GM19438 (cell line): Measurements from ENCODE around the gene PABPN1L.

Experiments used
- ATAC-seq: cut with Tn5 transposase; IDR thresholded peaks from one replicate; pipeline ENCODE4 v1.9.1; 2021; ENCODE audit warnings: low read depth; ENCODE audit not compliant: unreplicated experiment

The PABPN1L gene

DNA sequence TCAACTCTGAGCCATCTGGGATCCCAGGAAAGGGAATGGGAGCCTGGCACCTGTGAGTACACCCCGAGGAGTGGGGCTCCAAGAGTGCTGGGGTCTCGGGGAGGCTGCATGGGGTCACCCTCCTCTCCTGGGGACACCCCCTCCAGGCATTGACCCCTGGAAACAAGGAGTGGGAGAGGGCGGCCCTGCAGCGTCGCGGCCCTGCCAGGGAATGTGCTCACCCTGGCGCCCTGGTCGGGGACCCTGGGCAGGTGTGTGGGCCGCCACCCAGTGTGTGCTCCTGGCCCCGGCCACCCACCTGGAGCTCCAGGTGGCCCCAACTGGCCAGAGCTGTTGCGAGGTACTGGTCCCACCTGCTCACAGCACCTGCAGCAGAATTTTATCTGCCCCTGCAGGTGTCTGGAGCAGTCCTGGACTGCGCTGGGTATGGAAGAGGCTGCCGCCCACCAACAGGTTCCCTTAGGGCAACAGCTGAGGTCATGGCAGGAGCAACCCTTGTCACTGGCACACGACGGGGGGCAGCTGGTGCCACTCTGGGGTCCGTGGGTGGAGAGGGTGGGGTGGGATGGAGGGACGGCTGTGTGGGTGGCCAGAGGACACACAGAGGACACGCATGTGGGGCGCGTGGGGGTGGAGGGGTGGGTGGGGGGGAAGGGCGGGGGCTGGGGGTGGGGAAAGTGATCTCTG is 5.4 kb upstream of the PABPN1L start:
- ATAC-seq, result no peak

DNA sequence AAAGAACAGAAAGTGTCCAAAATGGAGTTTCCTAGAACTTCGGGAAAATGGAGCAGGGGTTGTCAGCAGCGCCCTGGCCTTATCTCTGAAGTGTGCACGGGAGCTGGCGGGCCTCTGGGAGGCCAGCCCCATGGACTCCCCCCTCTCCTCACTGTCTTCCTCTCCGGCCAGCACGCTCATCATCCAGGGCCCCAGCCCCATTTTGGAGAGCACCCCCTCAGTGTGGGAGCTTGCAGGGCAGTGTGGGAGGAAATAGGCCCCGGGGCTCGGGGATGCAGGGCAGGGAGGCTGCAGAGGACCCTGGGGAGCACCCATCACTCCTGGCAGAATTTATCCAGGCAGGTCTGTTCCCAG is 4.9 kb upstream of the PABPN1L start:
- ATAC-seq, result no peak

DNA sequence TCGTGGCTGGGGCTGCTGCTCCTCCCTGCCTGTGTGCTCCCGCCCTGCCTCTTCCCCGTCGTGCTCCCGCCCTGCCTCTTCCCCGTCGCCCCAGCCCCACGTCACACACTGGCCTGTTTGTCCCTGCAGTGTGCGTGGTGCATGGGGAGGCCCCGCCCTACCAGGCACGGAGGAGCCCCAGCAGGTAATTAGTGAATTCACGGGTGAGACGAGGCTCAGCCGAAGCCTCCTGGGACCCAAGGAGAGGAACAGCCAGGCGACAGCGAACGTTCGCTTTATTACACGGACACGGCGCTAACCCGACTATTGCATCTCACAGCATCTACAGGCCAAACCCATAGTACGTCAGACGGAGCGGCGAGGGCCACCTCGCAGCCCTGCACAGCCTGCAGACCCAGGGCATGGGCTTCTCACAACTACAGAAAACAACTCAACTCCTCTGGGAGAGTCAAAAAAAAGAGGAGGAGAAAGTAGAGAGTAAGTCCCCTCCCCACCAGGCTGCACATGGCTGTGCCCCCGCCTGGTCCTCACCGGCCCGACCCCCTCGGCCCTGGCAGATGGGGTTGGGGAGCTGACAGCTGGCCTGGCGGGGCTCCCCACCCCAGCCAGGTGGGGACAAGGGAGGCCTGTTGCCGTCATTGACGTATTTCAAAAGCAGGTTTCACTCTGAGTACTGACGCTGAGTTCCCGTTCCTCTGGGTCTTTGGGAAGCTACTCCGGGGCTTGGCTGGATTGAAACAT is 4.3 kb upstream of the PABPN1L start:
- ATAC-seq, result no peak

DNA sequence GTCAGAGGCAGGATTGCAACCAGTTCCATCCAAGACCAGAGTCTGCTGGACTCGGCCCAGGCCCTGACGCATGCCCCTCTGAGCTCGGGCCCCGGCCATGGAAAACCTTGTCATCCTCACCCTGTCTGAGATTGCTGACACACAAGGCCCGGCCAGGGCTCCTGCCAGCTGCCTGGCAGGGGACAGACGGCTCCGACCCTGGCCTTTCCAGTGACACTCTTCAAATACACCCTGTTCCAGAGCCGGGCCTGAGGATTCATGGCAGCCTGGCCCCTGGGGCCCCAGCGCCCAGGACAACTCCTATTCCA is 3.2 kb upstream of the PABPN1L start:
- ATAC-seq, result no peak

DNA sequence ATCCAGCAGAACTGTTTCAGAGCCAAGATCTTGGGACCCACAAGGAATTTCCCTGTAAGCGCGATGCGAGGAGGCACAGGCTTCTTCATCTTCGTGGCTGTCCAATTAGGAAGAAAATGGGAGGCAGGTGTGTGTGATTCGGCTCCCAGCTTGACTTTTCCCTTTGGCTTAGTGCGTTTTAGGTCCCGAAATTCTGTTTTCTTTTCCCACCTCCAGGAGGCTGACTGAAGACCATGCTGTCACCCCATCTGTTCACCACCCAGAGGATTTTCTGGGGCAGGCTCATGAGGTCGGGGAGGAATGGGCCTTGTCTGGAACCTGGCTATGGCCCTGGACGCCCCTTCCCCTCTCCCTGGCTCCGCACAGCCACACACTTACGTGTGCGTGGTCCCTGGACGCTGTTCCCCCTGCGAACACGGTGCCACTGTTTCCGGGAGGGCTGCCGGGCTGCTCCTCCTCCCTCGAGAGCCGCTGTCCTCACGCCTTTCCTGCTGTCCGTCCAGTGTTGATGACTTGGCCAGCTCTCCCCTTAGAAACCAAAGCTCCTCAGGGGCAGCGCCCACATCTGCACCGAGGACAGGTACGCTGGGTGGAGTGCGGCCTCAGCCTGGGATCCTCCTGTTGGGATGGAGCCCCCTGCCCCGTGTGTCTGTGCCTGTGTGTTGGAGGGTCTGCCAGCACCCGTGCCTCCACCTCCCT is 2.7 kb upstream of the PABPN1L start:
- no peak for ATAC-seq

DNA sequence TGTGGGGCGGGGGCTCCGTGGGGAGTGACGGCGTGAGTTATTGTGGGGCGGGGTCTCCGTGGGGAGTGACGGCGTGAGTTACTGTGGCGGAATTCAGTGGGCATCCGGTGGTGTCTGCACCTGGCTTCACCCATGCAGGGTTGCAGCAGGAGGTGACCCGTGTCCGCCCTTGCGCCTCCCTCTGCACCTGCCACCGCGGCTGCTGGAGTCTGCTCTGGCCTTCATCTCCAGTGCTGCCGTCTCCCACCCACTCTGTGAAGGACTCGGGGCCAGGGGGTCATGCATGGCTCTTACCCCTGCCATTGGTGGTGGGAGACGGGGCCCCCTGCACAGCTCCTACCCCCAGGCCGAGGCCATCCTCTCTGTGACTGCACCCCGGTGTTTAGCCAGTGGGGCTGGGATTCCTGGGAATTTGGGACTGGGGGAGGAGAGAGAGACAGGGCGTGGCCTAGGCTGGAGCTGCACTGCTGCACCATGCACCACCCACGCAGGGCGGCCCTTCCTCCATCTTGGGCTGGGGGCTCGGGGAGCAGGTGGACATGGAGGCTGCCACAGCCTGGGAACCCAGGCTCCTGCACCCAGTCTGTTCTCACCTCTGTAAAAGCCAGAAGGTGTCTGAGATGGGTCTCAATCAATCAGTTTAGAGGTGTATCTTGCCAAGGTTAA is 1.3 kb upstream of the PABPN1L start:
- no peak for ATAC-seq

DNA sequence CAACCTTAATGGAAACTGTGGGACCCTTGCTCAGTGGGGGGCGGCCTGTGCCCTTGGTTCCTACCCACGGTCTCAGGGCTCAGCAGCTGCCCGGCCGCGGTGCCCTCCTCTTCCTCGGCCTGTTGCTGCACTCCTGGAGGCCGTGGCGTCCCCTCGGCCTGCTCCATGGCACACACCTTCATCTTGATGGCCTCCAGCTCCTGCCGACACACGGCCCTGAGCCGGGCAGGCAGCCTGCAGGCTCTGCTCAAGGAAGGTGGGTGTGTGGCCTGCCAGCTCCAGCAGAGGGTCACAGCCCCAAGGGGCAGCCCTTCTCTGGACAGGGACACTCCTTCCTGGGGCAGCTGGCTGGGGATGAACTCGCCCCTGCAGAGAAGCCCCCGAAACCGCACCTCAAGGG is 718 bp downstream of the PABPN1L start:
- no peak for ATAC-seq

DNA sequence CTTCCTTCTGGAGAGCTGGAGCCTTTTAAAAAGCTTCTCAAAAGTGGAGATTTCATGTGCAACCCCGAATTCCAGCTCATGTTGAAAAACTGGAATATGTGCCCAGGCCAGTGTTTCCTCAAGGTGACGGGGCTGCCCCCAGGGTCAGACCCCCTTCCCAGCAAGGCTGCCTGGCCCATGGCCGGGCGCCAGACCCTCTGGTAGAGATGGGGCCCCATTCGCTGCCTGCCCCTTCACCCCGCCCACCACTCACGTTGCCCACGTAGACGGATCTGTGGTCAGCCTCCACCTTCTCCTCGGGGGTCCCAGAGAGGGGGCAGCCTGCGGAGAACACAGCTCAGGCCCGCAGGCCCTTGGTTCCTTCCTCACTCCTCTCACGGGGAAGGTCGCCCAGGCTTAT is 1.1 kb downstream of the PABPN1L start:
- no peak for ATAC-seq

DNA sequence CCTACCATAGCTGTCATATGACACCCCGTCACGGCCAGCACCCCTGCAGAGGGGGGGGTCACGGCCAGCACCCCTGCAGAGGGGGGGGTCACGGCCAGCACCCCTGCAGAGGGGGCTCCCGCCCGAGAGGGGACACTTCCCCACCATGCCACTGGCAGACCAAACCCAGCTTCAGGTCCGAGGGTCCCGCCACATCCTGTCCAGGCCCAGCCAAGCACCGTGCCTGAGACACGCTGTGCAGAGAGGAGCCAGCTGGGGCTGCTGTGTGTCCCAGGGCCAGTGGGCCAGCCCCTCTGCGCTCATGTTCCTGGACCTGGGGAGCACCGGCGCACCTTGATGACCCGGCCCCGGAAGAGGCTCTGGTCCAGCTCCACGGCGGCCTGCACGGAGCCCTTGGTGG is 1.9 kb downstream of the PABPN1L start:
- ATAC-seq, result no peak

DNA sequence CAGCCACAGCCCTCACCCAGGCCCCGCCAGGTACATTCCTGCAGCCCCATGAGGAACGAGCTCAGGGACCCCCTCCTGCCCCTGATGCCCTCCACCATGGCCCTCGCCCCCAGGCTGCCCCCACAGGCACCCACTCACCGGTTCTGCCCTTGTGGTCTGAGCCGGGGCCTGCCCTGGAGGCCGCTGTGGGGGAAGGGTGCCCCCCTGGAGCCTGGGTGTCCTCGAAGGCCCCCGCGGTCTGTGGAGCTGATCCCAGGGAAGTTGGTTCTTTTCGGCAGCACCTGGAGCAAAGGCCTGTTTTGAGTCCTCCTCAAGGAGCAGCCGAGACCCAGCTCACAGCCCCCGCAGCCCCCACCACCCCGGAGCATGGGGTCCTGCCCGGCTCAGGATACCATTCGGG is 2.4 kb downstream of the PABPN1L start:
- ATAC-seq, result no peak

DNA sequence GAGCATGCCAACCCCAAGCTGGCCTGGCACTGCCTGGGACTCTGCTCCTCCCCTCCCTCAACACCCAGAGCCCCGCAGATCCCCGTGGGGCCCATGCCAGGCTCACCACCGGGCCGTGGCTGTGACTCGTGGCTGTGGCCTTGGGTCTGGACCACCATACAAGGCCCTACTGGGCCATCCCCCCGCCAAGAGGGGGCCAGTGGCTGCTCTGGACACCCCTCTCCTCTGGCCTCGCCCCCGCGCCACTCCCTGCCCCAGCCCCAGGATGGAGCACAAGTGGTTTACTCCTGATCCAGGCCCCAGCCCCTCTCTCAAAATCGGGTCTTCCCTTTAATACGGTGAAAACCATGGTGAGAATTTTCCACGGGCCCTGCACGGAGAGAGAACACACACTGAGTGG is 3.0 kb downstream of the PABPN1L start:
- ATAC-seq, result no peak

DNA sequence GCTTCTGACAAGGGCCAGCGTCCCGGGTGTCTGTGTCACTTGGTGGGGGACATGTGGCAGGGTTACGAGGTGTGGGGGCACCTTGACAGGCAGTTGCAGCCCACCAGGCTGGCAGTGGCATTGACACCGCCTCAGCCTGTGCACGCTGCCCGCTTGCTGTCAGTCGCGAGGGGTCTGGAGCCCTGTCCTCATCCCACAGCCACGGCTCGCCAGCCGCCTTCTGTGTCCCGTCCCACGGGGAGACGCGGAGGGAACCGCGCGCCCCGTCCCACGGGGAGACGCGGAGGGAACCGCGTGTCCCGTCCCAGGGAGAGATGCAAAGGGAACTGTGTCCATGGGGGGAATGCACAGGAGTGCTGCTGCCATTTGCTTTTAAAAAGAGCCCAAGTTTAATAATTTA is 3.5 kb downstream of the PABPN1L start:
- ATAC-seq, result no peak

DNA sequence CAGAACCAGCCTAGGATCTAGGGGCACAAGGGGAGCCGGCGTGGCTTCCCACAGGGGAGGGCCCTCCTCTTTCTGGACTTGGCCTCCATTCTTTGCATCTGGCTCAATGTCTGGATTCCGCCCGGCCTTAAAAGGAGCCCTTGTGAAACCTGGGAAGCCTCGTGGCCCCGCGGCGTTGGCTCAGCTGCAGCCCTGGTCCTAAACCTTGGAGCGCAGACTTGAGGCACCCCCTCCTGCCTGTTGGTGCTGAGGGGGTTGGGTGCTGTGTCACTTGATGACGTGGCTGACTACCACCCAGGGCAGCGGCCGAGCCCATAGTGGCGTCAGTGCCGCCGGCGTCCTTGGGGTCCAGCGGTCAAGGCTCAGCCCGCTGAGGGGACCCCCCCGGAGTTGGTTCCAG is 5.1 kb downstream of the PABPN1L start:
- ATAC-seq, result no peak

DNA sequence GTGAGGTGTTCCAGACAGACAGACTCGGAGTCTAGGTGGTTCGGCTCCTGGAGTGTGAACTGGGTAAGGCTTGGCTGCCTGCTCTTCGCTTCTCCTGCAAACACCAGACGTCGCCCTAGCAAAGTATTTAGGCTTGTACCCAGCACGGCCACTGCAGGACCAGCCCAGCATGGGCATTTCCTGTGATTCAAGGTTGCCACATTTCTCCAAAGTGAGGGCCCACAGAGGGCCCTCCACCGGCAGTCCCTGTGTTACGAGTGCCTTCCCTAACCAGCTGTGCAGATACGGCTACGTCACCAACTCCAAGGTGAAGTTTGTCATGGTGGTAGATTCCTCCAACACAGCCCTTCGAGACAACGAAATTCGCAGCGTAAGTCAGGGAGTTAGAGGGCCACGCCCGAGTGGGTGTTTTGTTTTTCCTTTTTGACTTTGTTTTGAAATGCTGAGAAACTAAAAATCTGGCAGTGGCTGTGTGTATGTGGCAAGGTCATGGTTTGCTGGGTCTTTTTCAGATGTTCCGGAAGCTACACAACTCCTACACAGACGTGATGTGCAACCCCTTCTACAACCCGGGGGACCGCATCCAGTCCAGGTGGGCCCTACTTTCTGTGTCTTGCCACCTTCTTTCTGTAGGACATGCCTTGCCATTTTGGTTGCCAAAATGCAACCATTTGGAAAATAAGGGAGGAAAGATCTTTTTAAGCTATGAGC is 6.9 kb downstream of the PABPN1L start:
- no peak for ATAC-seq

DNA sequence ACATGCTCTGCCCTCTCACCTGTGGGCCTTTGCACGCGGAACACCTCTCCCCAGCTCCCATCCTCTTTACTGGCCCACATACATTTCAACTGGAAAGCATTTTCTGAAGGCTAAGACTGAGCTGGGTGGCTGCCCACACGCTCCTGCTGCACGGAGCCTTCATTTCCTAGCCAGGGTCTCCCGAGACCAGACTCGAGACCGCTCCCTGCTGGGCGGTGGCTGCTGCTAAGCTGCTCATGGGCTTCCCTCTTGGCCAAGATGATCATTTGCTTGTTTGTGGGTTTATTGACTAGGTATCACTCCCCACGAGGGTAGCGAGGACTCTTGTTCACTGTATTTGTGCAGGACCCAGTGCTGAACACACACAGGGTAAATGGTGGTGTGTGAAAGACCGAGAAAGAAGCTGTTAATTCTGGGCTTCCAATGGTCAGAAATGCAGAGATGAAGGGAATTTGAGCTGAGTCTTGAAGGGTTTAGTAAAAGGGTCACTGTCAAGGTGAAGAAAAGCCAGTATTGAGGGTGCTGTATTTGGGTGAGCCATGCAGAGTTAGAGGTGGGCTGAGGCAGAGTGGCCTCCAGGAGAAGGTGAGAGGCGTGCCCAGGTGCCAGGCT is 8.6 kb downstream of the PABPN1L start:
- peak; percentile 43 for ATAC-seq

DNA sequence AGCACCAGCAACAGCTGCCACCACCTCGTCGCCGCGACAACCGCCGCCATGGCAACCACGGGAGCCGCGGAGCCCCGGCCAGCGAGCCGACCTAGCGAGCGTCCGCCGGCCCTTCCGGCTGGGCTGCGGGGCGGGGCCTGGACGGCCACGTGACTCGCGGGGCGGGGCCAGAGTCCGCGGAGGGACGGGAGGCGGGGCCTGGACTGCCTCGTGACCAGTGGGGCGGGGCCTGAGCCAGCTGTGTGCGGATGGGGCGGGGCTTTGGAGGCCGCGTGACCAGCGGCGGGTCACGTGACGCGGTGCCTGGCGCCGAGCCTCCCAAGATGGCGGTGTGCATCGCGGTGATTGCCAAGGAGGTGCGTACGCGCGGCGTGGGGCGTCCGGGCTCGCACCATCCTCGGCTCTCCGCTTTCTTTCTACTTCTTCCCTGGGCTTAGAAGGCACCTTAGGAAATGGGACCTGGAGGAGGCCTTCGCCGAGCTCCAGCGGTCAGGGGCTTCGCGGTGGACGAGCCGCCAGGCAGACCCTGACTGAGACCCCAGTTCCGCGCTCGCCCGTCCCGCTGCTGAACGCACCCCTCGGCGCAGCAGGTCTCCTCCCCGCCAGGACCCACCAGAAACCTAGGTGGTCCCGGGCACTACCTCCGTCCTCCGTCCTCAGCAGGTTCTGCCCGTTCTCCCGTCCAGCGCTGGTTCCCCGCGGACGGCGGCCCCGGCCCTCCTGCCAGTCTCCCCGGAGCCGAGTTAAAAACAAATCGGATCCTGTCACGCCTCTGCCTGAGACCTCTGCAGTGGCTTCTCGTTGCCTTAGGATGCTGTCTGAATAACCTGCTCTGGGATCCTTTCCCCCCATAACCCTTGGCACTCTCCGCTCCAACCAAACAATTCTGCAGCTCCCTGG is 9.4 kb downstream of the PABPN1L start, which contains the start of the genes GALNS and TRAPPC2L:
GALNS (minus strand) TSS at position 120 of the 900 bp plus-strand sequence; CDS start at position 50, 70 bp downstream.
TRAPPC2L (plus strand) TSS at position 300 of the 900 bp plus-strand sequence; CDS start at position 324, 24 bp downstream.
- ATAC-seq, result peak; percentile 66

DNA sequence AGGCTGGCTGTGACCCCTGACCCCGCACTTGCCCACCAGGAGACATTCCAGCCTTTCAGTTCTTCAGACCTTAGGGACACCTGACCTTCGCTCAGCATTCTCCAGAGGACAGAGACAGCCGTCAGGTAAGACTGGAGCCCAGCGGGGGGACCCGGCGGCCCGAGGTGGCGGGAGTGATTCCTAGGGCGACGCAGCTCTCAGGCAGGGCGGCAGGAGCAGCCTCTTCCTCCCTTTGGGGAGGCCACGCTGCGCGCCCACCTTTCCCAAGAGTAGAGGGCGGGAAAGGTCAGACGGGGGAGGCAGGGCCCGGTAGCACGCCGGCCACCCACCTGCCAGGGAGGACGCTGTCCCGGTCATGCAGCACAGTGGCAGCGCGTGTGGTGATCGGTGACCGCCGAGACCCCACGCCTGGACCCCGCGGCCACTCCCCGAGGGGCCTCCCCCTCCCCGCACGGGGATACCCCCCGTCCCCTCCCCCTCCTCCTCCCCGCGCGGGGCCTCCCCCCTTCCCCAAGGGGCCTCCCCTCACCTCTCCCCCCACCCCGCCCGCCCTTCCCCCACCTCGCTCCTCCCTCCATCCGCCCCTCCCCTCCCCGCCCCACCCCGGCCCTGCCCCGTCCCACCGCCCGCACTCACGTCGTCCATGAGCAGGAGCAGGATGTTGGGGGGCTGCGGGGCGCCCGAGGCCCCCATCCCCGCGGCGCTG is 10.2 kb downstream of the PABPN1L start:
- ATAC-seq, result no peak

DNA sequence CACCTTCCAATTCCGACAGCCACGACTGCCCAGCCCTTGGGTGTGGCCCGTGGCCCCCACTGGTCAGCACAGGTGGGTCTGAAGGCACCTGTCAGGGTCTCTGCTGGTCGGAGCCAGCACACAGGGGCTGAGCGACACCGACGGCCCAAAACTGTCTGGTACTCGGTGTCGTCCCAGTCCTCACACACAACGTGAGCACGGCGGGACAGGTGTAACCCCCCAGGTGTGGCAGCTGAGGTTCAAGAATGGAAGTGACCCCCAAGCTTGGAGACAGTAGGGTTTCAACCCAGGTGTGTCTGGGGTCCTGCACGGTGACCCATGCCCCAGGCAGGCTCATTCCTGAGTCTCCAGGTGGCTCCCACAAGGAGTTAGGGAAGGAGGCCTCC is 10.7 kb downstream of the PABPN1L start:
- ATAC-seq, result no peak

DNA sequence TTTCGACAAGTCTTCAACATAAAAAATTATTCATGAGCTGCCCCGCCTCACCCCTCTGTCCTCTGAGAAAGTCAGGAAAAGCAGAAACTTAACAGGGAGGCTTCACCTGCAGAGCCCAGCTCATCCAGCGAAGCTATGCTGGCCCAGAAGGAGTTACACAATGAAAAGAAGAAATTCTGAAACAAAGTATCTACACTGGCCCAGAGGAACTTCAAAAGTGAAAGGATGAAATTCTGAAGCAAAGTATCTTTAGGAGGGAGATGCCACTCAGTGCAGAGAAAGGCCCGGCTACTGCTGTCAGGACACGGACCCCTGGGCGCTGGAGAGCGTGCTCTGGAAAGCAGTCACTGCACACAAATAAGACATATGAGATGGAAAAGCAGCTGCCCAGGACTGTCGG is 11.3 kb downstream of the PABPN1L start:
- ATAC-seq, result no peak
